Kidney (tissue), 14 donors: Measurements from ENCODE around the gene IGSF11. TPM values are rescaled to one million over a fixed set of nuclear protein-coding genes. Genes with fewer than 3 reads are reported as not detected.
"Not testable (repeated sequence)": the region's sequence is repeated elsewhere in the genome, so short reads cannot be mapped to it uniquely, and the experiment has no call there.

Source experiments
- DNase-seq, 5 donors: peaks; one replicate each; pipeline ENCODE4 v3.0.0-alpha.2; 2013 to 2020
- FAIRE-seq: peaks from 2 replicates; lab custom pipeline; 2012; peaks lifted over from hg19 to GRCh38; lab: Jason Lieb, UNC
- H3K27ac ChIP-seq, 2 donors: one replicate each; pipeline ENCODE4 v1.7.0; 2013; ENCODE audit warnings: low read depth in 2 of 2, low read length in 2 of 2, inconsistent platforms in 1 of 2
- H3K27me3 ChIP-seq: one replicate; pipeline ENCODE4 v1.7.1; 2013; ENCODE audit warnings: low read length, inconsistent platforms; ENCODE audit not compliant: control insufficient read depth, insufficient read depth
- H3K36me3 ChIP-seq, 3 donors: one replicate each; pipeline versions ENCODE4 v1.7.0 to v1.7.1; 2013; ENCODE audit warnings: low read length in 3 of 3, control low read depth in 1 of 3, inconsistent platforms in 1 of 3; ENCODE audit not compliant: insufficient read depth in 3 of 3, control insufficient read depth in 2 of 3
- H3K4me1 ChIP-seq, 3 donors: one replicate each; pipeline versions ENCODE4 v1.7.0 to v1.7.1; 2013; ENCODE audit warnings: low read length in 3 of 3, inconsistent platforms in 1 of 3, low read depth in 1 of 3; ENCODE audit not compliant: control insufficient read depth in 2 of 3, insufficient read depth in 2 of 3
- H3K4me3 ChIP-seq, 3 donors: one replicate each; pipeline versions ENCODE4 v1.7.0 to v1.8.1; 2013; ENCODE audit warnings: low read length in 3 of 3, control low read depth in 1 of 3, inconsistent platforms in 1 of 3
- H3K9ac ChIP-seq, 3 donors: one replicate each; pipeline versions ENCODE4 v1.7.0 to v1.7.1; 2013; ENCODE audit warnings: low read length in 3 of 3, control low read depth in 1 of 3, inconsistent platforms in 1 of 3
- H3K9me3 ChIP-seq, 3 donors: one replicate each; pipeline versions ENCODE4 v1.7.0 to v1.7.1; 2013; ENCODE audit warnings: low read length in 3 of 3, control low read depth in 1 of 3, inconsistent platforms in 1 of 3; ENCODE audit not compliant: control insufficient read depth in 2 of 3, insufficient read depth in 1 of 3
- CTCF ChIP-seq: IDR thresholded peaks from 3 replicates; pipeline ENCODE4 v1.5.1; 2012; ENCODE audit warnings: mild to moderate bottlenecking, moderate library complexity, borderline replicate concordance; ENCODE audit not compliant: insufficient read depth; ENCODE audit errors: extremely low read depth
- intact Hi-C: fragments of 100-400 bp; cut with DNase I; formaldehyde crosslinking; loops from one replicate; pipeline ENCODE4 v1.11.1; 2022
- polyA plus RNA-seq: library from polyadenylated mRNA; stranded (reverse); fragments of 350-450 nt; fragmentation: Illumina TruSeq; extraction: RNeasy Lipid Tissue Mini Kit (QIAGEN cat#74804); gene quantifications from one replicate; pipeline ENCODE4 v1.2.3, GENCODE V29; 2014; ENCODE audit warnings: low read depth, low replicate concordance; ENCODE audit not compliant: insufficient read depth
- total RNA-seq: library from RNA; stranded (reverse); fragmentation: NEBNext Ultra II Directional; extraction: Animal tissue kit (Norgen Biotek cat#: 25700); gene quantifications from one replicate; pipeline ENCODE4 v1.2.1, GENCODE V29; 2021
- donor health status: control.
- donor health status: control.
- donor health status: control.
- donor health status: control.
- donor health status: control.
- donor health status: DM: yes; HTN: yes; CAD: no.
- donor health status: Normal renal cell carcinoma (clear cell type).

The IGSF11 gene
- total and polyA plus RNA-seq, 2 donors from 2014 or later, result 1.3 to 6.7 TPM

GRCh38 chr3:118977671-118978392 lies 56.8 kb downstream of the IGSF11 start:
- H3K27me3 ChIP-seq, result no peaks in the 10 kb centered on the region
- no peak overlapping the region for H3K4me3 ChIP-seq
- intact Hi-C loops, result no loop called here
- DNase-seq, result no peak
- no peaks in the 10 kb centered on the region for H3K36me3 ChIP-seq
- H3K9ac ChIP-seq, result no peak overlapping the region
- H3K9me3 ChIP-seq, result no peaks in the 10 kb centered on the region
- no peak for FAIRE-seq
- no peak for TF ChIP-seq CTCF
- H3K27ac ChIP-seq, result no peak overlapping the region
- no peaks in the 10 kb centered on the region for H3K4me1 ChIP-seq

- Histone ChIP-seq H3K9me3 (no peaks in the 10 kb centered on the region), H3K27ac (no peak overlapping the region), H3K36me3 (no peaks in the 10 kb centered on the region), H3K27me3 (no peaks in the 10 kb centered on the region), H3K4me1 (no peaks in the 10 kb centered on the region), H3K9ac (no peak overlapping the region), H3K4me3 (no peak overlapping the region)
- DNase-seq (no peak), FAIRE-seq (no peak)
- no peak for TF ChIP-seq CTCF
- intact Hi-C loops, result no loop called here
Observed at GRCh38 chr3:118977118-118977517, 57.5 kb downstream of the IGSF11 start.

GRCh38 chr3:118975476-118975875 lies 59.2 kb downstream of the IGSF11 start:
- H3K9ac ChIP-seq, H3K4me3 ChIP-seq, H3K9me3 ChIP-seq, intact Hi-C loops, H3K36me3 ChIP-seq, H3K27ac ChIP-seq, DNase-seq, H3K27me3 ChIP-seq, FAIRE-seq, H3K4me1 ChIP-seq: not testable (repeated sequence)

- H3K27ac ChIP-seq, result no peak overlapping the region
- FAIRE-seq (no peak), DNase-seq (no peak)
- no peaks in the 10 kb centered on the region for H3K36me3 ChIP-seq
- H3K4me3 ChIP-seq, result no peak overlapping the region
- TF ChIP-seq CTCF, result no peak
- no peaks in the 10 kb centered on the region for H3K9me3 ChIP-seq
- H3K4me1 ChIP-seq, result no peaks in the 10 kb centered on the region
- H3K27me3 ChIP-seq, result no peaks in the 10 kb centered on the region
- H3K9ac ChIP-seq, result no peak overlapping the region
- intact Hi-C loops, result no loop called here
Observed at GRCh38 chr3:118974356-118975097, 60.1 kb downstream of the IGSF11 start.
